Measurements from ENCODE around the gene GNMT.

Gene GNMT

DNA sequence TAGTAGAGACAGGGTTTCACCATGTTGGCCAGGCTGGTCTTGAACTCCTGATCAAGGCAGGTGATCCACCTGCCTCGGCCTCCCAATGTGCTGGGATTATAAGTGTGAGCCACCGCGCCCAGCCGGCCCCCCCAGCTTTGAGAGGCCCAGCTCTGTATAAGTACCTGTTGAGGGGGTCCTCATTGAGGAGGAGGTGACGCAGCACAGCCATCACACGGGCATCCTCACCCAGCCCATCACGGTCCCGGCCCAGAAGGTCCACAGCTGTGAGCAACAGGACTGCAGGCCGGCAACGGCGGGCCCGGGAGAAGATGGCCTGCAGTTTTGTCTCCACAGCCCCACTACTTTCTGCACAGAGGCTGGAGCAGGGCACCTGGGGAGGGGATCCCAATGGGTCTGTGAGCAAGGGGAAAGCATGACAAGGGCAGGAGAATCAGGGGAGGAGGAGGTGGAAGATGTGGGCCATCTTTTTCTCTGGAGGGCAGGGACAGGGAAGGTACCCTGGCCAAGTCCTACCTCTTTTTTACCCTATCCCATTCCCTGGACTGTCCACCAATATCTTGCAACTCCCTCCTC is 7.7 kb downstream of the GNMT start:
- Histone ChIP-seq H3K27ac (no peak overlapping the region), H3K36me3 (replicated peaks) (peaks cover 2% of the 10 kb centered on the region), H3K4me3 (ENCODE audit: low read depth, low read length) (no peak overlapping the region), H3K27me3 (replicated peaks) (no peaks in the 10 kb centered on the region)
- DNase-seq = no peak
- no peak for TF ChIP-seq CTCF (IDR thresholded peaks at IDR 0.05; ENCODE audit: low read depth, low read length, missing control alignments)
- in situ Hi-C loops (cut with HindIII; ENCODE audit: low pct_ligation_motif_present, low sequenced_read_pairs) = no loop called here

DNA sequence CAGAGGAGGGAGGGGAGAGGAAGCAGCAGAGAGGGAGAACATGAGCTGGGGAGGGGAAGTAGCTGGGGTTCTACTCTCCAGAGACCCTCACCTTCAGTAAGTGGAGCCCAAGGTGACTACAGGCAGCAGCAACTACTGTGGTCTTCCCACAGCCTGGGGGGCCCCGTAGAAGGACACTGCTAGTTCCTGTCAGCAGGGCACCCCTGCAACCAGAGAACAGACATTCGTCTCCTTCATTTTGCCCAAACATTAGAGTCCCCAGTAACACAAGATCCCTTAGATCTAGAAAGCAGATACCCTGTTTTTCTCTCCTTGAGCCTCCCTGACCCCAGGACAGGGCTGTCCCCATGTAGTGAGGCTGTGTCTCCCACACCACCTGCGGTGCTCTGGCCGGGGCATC is 8.2 kb downstream of the GNMT start:
- Histone ChIP-seq H3K27ac (no peak overlapping the region), H3K4me3 (ENCODE audit: low read depth, low read length) (no peak overlapping the region), H3K27me3 (replicated peaks) (no peaks in the 10 kb centered on the region), H3K36me3 (replicated peaks) (peaks cover 2% of the 10 kb centered on the region)
- in situ Hi-C loops (cut with HindIII; ENCODE audit: low pct_ligation_motif_present, low sequenced_read_pairs) = no loop called here
- no peak for DNase-seq
- TF ChIP-seq CTCF (IDR thresholded peaks at IDR 0.05; ENCODE audit: low read depth, low read length, missing control alignments) = no peak

DNA sequence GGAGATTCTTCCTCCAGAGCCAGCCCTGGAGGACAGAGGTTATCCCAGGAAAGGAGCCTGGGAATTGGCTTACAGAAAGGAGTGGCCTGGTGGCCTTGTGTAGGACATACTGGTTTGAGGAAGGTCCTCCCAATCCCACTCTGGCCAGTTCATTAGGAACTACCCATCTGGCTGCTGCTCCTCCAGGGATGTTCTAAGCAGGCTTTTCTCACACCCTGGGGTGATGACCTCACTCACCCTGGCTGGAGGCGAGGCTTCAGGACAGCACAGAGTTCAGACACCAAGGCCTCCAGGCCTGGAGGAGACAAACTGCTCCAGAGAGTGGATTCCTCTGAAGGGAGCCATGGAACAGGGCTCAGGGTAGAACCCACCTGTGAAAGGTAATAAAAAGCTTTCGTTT is 8.9 kb downstream of the GNMT start:
- in situ Hi-C loops (cut with HindIII; ENCODE audit: low pct_ligation_motif_present, low sequenced_read_pairs) = no loop called here
- Histone ChIP-seq H3K36me3 (replicated peaks) (peaks cover 2% of the 10 kb centered on the region), H3K4me3 (ENCODE audit: low read depth, low read length) (no peak overlapping the region), H3K27me3 (replicated peaks) (no peaks in the 10 kb centered on the region), H3K27ac (no peak overlapping the region)
- TF ChIP-seq CTCF (IDR thresholded peaks at IDR 0.05; ENCODE audit: low read depth, low read length, missing control alignments) = no peak
- no peak for DNase-seq

GRCh38 chr6:42969934-42970333 is 9.4 kb downstream of the GNMT start:
- no peak overlapping the region for H3K27ac ChIP-seq
- no peak for TF ChIP-seq CTCF (IDR thresholded peaks at IDR 0.05; ENCODE audit: low read depth, low read length, missing control alignments)
- H3K27me3 ChIP-seq (replicated peaks) = no peaks in the 10 kb centered on the region
- H3K4me3 ChIP-seq (ENCODE audit: low read depth, low read length) = no peak overlapping the region
- no peaks in the 10 kb centered on the region for H3K36me3 ChIP-seq (replicated peaks)
- in situ Hi-C loops (cut with HindIII; ENCODE audit: low pct_ligation_motif_present, low sequenced_read_pairs) = no loop called here
- DNase-seq = no peak

GRCh38 chr6:42970871-42971612 is 10.5 kb downstream of the GNMT start:
- in situ Hi-C loops (cut with HindIII; ENCODE audit: low pct_ligation_motif_present, low sequenced_read_pairs) = no loop called here
- no peaks in the 10 kb centered on the region for H3K36me3 ChIP-seq (replicated peaks)
- no peak overlapping the region for H3K4me3 ChIP-seq (ENCODE audit: low read depth, low read length)
- H3K27me3 ChIP-seq (replicated peaks) = no peaks in the 10 kb centered on the region
- no peak for TF ChIP-seq CTCF (IDR thresholded peaks at IDR 0.05; ENCODE audit: low read depth, low read length, missing control alignments)
- DNase-seq = no peak
- H3K27ac ChIP-seq = no peak overlapping the region

Data from brain microvascular endothelial cell (primary cell).